HEK293T (cell line): ENCODE data around the gene SOX2.

ENCODE experiments used
- CTBP1 ChIP-seq: fragments of 450-650 bp; IDR thresholded peaks from 2 replicates; pipeline ENCODE4 v1.6.1; 2016; ENCODE audit warnings: borderline replicate concordance
- ELF4 ChIP-seq: fragments of 450-650 bp; IDR thresholded peaks from 2 replicates; pipeline ENCODE4 v1.6.1; 2017; ENCODE audit warnings: antibody characterized with exemption
- FOXA1 ChIP-seq: fragments of 450-650 bp; IDR thresholded peaks from 2 replicates; pipeline ENCODE4 v1.6.1; 2016; ENCODE audit warnings: mild to moderate bottlenecking
- FOXM1 ChIP-seq: fragments of 450-650 bp; IDR thresholded peaks from 2 replicates; pipeline ENCODE4 v1.6.1; 2017; ENCODE audit warnings: mild to moderate bottlenecking, borderline replicate concordance
- SP1 ChIP-seq: fragments of 450-650 bp; IDR thresholded peaks from 2 replicates; pipeline ENCODE4 v1.6.1; 2017
- SUZ12 ChIP-seq: fragments of 450-650 bp; IDR thresholded peaks from 2 replicates; pipeline ENCODE4 v1.6.1; 2016; ENCODE audit warnings: mild to moderate bottlenecking

GRCh38 chr3:181735911-181736310 lies 24.2 kb downstream of the SOX2 start:
- TF ChIP-seq FOXM1: no peak
- no peak for TF ChIP-seq CTBP1
- no peak for TF ChIP-seq ELF4
- TF ChIP-seq FOXA1: no peak
- TF ChIP-seq SP1: no peak
- no peak for TF ChIP-seq SUZ12
